NCI-H146 (cell line): Measurements from ENCODE around the gene CEP68.
"Not testable (repeated sequence)": the region's sequence is repeated elsewhere in the genome, so short reads cannot be mapped to it uniquely, and the experiment has no call there.

Experiments used
- DNase-seq: peaks from one replicate; lab custom pipeline; 2025; lab: John Stamatoyannopoulos, UW

The CEP68 gene

DNA sequence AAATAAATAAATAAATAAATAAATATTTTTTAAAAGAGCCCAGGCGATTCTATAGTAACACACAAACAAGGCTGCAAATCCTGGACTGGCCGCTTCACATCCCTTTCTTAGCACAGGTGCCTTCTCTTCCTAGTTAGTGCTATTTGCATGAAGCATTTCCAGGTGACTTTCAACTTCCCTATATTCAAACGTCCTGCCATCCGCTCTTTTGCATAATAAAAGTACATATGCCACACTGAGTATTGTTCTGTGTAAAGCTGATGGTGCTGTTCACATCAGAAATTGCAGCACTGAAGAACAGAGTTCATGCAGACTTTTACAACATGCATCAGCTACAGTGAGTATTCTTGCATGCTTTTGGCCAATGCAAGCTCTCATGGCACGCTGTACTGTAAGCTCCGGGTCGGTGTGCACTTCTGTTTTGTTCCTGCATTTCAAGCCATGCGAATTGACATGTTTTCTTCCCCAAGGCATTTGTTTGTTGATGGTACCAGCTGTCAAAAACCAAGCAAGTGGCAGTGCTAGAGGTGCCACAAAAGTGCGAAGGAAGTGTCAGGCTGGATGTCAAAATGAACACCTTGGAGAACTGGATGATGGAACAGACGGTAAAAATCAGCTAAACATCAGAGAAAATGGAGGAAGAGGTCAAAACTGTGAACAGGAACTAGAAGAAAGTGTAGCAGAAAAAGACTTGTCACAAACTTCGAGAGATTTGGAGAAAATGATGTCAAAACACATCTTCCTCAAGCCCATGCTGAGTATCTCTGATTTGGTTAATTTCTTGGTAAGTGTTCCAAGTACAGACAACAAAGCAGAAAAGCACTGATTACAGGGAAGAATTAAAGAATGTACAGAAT is 25.5 kb upstream of the CEP68 start:
- DNase-seq = no peak

DNA sequence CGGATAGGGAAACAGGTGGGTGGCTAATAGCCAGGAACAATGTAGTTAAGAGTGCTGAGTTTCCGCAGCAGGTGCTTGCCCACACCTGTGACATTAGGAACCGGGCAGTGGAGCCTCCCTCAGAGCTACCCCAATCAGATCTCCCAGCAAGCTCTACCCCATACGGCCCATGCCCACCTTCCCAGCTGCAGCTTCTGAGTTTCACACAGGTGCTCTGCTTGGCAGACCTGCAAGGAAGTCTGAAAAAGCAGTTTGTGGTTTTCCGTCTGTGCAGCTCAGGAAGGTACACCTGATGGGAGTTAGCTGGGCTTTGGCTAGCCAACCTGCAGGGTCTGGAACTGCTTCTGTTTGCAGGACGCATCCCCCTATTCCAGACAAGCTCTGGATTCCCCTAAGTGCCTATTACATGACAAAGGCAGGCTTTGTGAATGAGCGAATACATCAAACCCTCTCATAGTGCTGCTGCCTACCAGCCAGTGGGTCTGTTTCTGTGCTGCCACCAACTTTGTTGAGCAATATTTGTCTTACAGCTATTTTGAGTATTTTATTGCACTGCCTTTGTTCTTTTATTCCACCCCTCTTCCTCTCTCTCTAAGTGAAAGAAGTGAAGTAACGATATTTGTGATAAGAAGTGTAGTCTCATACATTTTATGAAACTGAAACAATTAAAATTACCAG is 24.7 kb upstream of the CEP68 start:
- peak; percentile 74 for DNase-seq

DNA sequence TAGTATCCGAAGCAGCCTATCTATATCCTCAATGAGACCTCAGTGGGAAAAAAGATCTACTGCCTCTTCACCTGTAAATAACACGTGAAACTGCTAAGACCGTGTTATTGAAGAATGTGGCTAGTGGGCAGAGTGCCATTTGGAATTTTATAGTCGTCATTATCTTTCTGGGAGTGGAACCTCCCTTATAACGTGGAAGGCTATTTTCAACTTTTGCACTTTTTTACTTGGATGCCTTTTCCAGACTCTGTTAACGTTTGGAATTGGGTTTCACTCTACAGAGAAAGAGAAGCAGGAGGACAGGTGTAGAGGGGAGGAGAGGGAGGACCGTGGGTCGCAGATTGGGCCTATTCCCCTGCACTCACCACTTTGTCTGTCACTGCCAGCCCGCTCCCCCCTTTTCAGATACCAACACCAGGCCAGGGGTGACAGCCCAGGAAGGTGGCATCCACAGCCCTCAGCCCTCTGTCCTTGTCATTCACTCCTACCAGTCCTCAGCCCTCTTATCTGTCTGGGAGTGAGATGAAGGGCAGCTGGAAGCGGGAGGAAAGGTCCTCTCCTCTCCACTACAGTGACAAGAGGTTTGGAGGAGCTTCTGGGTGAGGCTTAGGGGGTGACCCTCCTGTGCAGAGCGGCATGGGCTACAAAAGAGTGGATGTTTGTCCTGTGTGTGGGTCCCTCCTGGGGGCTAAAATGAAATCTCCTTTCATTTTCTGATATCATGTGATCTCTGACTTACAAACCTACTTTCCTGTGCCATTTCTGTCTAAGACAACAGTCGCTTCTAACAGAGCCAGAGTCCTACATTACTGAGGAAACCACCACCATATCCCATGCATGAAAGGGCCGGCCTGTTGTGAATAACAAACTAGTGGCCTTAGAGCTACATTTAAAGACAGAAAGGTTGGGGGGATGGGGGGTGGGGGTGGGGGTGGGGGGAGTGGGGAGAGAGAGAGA is 23.9 kb upstream of the CEP68 start:
- DNase-seq = no peak

DNA sequence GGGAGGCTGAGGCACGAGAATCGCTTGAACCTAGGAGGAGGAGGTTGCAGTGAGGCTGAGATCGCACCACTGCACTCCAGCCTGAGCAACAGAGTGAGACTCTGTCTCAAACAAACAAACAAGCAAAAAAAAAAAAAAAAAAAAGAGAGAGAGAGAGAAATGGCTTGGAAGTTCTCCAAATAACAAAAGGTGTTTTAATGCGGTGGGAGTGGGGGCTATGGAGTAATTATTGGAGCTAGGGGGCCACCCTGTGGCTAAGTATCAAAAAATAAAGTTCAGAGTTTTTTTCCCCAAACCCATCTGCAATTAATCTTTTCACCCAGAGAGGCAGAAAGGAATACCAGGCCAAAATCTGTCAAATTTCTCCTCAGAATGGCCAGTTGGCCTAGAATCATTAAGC is 23.0 kb upstream of the CEP68 start:
- peak; percentile 7 for DNase-seq

DNA sequence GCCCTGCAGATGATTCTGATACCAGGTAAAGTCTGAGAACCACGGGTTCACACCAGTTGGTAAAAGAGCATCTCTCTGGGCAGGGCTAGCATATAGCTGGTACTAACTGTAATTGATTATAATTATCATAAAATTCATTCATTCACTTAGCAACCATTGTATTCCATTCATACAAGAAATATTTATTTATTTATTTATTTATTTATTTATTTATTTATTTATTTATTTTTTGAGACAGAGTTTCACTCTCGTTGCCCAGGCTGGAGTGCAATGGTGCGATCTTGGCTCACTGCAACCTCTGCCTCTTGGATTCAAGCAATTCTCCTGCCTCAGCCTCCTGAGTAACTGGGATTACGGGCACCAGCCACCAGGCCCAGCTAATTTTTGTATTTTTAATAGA is 22.5 kb upstream of the CEP68 start:
- DNase-seq = not testable (repeated sequence)

DNA sequence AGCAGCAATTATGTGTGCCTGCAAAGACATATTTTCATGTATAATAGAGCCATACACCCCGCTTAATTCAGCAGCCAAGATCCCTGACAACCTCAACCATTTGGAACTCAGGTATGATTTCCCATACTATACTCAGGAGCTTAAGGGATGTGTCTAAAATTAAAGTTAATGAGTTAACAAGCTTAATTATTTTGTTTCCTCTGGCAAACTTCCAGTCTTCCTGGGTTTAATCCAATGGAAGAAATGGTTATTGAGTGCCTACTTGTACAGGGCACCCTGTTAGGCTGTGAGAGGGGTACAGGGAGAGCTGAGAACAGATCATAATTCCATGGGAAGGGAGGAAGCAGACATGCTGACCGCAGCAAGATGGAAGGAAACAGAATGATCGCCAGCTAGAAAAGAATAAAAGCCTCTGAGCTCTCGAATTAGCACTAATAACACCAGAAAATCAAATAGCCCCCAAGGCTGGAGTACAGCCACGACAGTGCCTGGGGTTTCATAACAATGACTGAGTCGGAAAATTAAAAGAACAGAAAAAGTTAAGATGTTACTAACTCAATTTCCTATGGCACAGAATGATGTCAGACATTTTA is 20.8 kb upstream of the CEP68 start:
- DNase-seq = peak; percentile 3

DNA sequence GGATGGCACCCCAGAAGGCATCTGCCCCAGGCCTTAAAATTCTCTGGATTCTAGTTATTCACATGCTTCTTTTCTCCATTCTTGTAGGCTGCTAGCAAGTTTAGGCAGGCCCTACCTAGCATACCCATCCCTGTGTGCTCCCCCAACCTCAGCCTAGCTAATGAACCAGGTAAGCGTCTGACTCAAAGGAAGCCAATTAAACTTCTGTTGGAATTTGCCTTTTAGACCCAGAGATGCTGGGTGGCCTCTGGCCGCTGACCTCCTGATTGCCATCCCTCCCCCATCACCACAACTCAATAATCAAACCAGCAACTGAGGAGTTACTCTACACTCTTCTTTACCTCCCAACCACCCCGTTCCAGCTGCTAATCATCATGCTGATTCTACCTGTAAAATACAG is 19.0 kb upstream of the CEP68 start:
- no peak for DNase-seq

DNA sequence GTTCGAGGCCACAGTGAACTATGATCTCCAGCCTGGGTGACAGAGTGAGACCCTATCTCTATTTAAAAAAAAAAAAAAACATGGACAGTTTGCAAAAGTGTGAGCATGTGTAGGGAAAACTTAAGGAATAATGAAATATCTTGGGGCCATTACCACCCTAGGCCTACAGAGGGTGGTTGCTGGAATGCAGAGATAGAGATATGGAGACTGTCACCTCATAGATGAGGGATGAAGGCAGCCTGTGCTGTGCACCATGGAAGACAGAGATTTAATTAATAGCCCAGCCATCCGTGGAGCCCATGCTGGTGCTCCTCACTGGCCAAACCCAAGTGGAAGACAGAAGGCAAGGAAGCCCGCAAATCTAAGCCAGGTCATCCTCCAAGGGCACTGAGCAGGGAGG is 16.6 kb upstream of the CEP68 start:
- DNase-seq = no peak

DNA sequence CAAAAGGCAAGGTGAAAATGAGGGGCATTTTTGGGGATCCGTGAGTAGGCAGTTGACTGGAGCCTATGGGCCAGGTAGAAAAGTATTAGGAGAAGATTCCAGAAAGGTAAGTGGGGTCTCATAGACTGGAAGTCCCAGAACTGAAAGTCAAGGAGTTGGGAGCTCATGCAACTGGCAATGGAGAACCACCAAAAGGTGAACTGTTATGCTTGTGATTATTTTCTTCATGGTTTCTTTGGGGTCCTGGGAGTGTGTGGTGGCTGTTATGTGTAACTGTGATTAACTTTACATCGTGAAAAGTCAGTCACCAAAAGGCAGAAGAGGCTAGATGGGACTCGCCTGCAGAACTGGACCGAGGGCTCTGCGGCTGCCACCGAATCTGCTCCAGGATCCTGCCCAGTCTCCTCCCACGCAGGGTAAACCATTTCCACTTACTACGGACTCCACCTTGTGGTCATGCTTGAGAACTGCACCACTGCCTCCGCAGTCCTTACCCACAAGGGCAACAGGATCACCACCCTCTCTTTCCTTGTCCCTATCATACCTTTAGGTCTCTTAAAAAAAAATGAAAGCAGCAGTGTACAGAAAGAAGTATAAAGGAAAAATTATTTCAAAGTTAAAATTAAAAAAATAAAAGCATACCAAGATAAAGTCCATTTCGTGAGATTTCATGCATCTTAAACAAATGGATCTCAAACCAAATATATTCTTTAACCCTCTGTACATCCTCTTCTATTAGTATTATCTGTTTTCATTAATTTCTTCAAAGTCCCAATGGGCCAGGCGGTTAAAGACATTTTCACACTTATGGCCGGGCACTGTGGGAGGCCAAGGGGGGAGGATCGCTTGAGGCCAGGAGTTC is 15.6 kb upstream of the CEP68 start:
- DNase-seq = peak; percentile 77

DNA sequence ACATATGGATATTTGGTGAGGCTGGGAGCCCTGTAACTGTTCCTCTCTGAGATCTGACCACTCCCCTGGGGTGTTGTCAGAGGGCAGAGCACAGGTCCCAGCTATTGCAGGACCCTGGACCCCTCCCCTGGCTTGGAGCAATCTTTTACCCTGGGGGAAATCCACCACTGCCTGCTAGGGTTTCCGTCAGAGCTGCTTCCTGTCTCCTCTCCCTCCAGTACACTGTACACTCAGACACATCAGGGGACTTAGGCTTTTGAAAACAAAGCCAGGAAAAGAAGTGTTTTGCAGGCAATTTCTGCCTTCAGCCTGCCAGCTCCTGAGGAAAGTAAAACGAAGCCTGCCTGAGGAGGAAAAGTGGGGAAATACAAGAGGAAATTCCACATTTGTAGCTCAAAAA is 13.2 kb upstream of the CEP68 start:
- DNase-seq = no peak

DNA sequence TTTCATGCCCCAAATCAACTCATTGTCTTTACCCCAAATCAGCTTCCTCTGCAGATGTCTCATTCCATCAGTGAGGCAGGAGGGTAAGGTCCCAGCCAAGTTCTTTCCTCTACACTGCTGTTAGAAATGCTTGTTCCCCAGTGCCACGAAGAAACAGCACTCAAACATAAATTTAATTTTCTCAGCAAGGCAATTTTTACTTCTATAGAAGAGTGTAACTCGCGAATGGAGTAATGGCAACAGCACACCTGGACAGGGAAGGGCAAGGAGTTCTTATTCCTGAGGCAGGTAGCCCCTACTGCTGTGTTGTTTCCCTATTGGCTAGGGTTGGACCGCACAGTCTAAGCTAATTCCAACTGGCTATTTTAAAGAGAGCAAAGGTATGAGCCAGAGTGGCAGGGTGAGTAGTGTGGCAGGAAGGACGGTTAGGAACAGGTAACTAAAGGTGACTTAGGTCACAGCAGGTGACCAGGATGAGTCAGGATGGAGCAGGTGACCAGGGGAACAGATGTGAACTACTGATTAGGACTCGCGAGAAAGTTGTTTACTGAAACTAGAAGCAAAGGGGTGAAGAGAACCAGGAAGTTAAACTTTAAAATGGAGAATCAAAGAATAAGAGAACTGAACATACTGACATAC is 12.0 kb upstream of the CEP68 start:
- no peak for DNase-seq

DNA sequence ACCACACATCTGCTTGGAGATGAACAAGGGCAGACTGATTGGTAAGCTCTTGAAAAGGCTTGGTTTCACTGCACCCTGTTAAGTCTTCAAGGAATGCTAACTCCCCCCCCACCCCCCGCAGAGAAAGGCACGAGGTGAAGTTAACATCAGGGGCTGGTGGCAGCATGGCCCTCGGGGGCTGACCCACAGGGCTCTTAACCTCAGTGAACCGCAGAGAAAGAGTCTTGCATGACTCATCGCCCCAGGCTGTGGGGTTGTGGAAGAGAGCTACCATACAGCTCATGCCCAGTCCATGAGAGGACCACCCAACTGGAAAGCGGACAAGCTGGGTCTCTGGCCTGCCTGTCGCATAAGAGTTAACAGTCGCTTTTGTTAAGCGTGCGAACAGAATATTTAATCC is 10.6 kb upstream of the CEP68 start:
- DNase-seq = no peak

DNA sequence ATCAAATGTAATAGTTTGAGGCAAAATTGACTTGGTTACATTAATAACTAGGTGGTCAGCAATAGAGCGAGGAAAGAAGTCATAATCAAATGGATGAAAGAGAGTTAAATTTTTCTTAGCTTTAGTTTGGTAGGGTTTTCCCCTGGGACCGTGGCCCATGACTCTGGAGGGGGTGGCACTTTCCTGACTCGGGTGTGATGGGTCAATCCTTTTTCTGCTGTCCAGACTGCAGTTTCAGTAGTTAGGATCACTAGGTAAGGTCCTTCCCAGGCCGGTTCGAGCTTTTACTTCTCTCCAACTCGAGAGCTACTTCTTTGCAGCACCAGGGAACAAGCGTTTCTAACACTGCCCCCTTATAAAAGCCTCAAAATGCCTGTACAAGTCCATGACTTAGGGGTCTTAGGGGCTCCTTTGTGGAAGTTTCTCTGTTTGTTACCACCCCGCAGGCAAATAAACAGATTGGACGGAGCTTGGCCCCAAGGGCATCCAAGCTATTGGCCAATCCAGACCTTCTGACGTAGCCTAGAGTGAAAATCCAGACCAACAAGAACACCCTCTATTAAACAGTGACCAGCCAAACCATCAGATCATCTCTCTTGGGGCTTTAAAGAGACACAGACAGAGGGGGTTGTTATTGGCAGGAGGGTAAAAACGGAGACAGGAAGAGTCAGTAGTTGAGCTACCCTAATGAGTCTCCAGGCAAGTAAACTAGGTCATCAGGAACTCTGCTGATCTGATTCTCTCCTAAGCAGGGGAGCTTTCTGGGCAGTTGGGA is 9.4 kb upstream of the CEP68 start:
- DNase-seq = no peak

DNA sequence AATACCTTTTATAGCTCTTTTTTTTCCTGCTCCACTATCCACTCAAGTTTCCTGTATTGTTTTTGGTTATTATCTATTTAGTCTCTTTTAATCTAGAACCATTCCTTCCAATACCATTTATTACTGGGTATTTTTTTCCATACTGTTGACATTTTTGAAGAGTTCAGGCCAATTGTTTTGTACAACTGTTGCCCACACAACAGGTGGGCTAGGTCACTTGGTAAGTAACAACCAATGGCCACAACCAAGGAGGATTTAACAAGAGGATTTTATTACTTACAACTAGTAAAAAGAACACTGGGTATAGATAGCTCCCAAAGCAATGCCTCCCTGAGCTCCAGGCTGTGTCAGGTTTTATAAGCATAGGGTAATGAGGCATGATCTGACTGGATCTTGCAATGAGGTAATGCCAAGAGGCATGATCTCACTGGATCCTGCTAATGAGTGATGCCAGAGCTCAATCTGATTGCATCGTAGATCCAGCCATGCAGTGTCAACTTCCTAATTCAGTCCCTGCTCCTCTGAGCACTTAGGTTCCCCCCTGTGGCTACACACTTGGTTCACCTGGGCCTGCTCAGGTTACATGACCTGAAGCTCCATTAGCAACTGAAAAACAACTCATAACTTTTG is 7.1 kb upstream of the CEP68 start:
- DNase-seq = peak; percentile 69

DNA sequence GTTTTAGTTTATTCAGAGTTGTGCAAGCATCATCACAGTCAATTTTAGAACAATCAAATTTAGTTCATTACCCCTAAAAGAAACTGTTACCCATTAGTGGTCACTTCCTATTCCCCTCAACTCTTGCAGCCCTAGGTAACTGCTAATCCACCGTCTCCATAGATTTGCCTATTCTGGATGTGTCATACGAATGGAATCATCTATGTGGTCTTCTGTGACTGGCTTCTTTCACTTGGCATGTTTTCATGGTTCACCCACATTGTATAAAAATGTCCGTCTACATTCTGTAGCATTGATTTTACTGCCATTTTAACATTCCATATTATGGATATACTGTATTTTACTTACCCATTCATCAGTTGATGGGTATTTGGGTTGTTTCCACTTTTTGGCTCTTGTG is 5.3 kb upstream of the CEP68 start:
- DNase-seq = no peak

DNA sequence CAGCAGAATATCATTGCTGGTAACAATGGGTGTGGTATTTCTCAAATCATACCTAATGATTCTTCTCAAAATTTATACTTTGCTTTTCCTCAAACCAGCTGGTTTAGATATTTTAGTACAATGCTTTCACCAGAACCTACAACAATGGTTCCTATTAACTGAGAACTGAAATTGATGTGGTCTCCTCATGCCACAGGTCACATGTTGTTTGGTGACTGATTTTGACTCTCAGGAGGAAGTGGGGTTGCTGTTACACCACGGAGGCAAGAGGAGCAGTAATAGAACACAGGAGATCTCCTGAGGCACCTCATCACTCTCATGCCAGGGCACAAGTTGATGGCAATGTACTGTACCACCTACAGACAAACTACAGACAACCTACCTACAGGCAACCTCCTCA is 3.0 kb upstream of the CEP68 start:
- DNase-seq = no peak

DNA sequence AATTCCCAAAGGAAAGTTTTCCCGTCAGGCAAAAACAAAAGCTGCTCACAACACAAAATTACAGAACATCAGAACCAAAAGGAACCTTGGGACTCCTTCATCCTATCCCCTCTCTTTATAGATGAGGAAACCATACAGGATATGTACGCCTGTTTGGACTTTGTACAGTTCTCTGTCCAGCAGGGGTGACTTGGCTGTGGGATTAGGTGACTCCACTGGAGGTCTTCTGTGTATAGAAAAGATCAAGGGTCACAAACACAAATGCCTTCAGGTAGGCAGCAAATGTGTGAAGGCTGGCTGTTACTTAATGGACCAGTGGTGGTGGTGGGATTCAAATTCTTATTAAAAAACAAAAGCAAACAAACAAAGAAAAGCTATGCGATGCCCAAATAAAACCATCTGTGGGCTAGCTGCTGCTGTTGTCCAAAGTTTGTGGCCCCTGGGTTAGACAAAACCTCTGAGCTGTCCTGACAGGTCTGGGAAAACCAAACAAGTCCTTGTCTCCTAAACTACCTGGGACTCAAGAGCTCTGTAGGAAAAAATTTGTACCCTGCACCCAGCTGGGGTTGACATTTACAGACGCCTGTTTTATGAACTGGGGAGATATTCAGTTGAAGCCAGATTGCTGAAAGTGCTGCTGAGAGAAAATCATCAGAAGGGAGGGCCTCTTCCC is 1.3 kb upstream of the CEP68 start:
- no peak for DNase-seq

DNA sequence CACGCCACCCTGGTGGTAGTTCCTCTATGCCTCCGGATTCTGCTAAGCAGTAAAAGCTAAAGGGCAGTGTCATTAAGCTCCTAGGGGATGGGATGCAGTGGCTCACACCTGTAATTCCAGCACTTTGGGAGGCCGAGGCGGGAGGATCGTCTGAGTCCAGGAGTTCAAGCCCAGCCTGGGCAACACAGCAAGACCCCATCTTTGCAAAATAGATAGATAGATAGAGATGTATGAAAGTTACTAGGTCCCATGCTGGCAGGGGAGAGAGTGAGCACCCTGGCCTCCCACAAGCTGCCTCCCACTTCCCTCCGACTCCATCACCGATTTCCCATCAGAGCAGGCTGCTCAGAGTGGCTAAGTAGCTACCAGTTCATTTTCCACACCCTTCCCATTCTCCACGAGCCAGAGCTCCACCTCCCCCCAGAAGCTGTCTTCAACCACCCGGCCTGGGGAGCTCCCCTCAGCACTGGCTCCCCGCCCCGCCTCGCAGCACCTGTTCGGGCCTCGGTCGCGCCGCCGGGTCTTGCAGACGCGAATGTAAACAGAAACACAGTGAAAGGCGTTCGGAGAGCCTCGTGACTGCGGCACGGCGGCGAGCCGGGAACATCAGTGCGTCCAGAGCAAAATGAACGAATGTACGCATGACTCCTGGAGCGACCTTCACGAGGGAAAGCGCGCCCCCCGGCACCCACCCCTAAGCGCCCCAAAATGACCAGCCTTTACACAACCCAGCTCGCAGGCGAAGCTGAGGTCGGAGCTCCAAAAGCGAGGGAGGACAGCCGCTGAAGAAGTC is 598 bp upstream of the CEP68 start:
- peak; percentile 80 for DNase-seq
